IPS-NIHi7 (cell line): ENCODE data around the gene TMEM72.
"Not testable (repeated sequence)": the region's sequence is repeated elsewhere in the genome, so short reads cannot be mapped to it uniquely, and the experiment has no call there.

Experiments
- DNase-seq: peaks from one replicate; pipeline ENCODE4 v3.0.0; 2012; ENCODE audit warnings: mixed read lengths; ENCODE audit errors: extremely low spot score

Gene TMEM72

GRCh38 chr10:44911081-44911540, at the start of gene TMEM72:
Gene TMEM72 (plus strand): TSS chr10:44911337. CDS start chr10:44911513, 176 bp downstream.
- peak; percentile 87 for DNase-seq

- DNase-seq, result no peak
These were observed 49.0 kb upstream of the TMEM72 start for GRCh38 chr10:44862006-44862751.

GRCh38 chr10:44862924-44863323, 48.2 kb upstream of the TMEM72 start:
- DNase-seq, result no peak

GRCh38 chr10:44863344-44864047, 47.6 kb upstream of the TMEM72 start:
- DNase-seq, result peak; percentile 38

- DNase-seq, result no peak
These were observed 47.1 kb upstream of the TMEM72 start for GRCh38 chr10:44864051-44864450.

- peak; percentile 91 for DNase-seq
These were observed 46.4 kb upstream of the TMEM72 start for GRCh38 chr10:44864637-44865288.

- DNase-seq, result no peak
These were observed 45.9 kb upstream of the TMEM72 start for GRCh38 chr10:44865289-44865671.

- not testable (repeated sequence) for DNase-seq
These were observed 44.8 kb upstream of the TMEM72 start for GRCh38 chr10:44866367-44866766.

- DNase-seq, result no peak
These were observed 41.1 kb upstream of the TMEM72 start for GRCh38 chr10:44870031-44870430.

- no peak for DNase-seq
These were observed 38.0 kb upstream of the TMEM72 start for GRCh38 chr10:44873160-44873559.

GRCh38 chr10:44874166-44874565, 37.0 kb upstream of the TMEM72 start:
- no peak for DNase-seq

GRCh38 chr10:44878706-44879530, 32.2 kb upstream of the TMEM72 start:
- DNase-seq, result peak; percentile 97

GRCh38 chr10:44879531-44879899, 31.6 kb upstream of the TMEM72 start:
- no peak for DNase-seq

- no peak for DNase-seq
These were observed 30.9 kb upstream of the TMEM72 start for GRCh38 chr10:44880090-44880715.

GRCh38 chr10:44881649-44882048, 29.5 kb upstream of the TMEM72 start:
- DNase-seq, result no peak

- DNase-seq, result no peak
These were observed 28.9 kb upstream of the TMEM72 start for GRCh38 chr10:44882166-44882720.

GRCh38 chr10:44883593-44884331, 27.4 kb upstream of the TMEM72 start:
- no peak for DNase-seq

GRCh38 chr10:44885710-44886109, 25.4 kb upstream of the TMEM72 start:
- DNase-seq, result no peak

- DNase-seq, result no peak
These were observed 24.2 kb upstream of the TMEM72 start for GRCh38 chr10:44886966-44887365.

- no peak for DNase-seq
These were observed 22.3 kb upstream of the TMEM72 start for GRCh38 chr10:44888886-44889285.
